Measurements from ENCODE around the gene CLIC3. TPM values are rescaled to one million over a fixed set of nuclear protein-coding genes. Genes with fewer than 3 reads are reported as not detected.

Gene CLIC3
- total RNA-seq, 2 donors from 2014 or later, result 0.43 to 0.65 TPM

DNA sequence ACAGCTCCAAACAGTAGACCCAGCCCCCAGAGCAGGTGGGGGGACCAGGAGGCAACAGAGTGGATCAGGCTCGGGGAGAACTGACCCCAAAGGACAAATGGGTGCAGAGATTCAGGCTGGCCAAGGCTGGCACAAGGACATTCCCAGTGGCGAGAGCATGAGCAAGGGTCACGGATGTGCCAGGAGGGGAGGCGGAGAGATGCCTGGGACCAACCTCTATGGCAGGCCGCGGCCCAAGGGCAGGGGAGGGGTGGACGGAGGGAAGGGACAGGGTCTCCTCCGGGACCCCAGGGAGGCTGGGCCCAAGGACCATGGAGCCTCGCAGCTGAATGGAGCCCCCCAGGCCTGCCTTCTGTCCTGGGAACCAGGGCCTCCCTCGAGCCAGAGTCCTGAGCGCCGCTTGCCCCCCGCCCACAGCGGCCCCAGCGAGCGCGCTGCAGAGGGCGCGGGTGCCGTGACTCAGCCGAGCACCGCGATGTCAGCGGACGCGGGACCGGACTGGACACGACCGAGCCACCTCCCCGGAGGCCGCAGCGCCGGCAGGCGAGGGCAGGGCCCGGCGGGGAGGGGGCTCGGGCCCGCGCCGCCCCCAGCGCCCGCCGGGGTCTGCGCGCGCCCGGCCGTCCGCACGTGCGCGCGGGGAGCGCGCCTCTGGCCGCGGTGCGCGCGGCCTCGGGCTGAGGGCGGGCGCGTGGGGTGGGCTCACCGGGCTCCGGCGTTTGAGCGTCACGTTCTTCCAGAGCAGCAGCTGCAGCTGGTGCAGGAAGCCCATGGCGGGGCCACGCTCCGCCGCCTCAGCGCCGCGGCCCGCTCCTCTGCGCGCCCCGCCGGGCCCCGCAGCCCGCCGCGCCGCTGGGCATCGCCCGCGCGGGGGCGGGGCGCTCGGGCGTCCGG, 31.2 kb upstream of the CLIC3 start, which contains the start of gene ABCA2:
TSS of gene ABCA2 (minus strand) at position 869 of the 894 bp plus-strand sequence. CDS start at position 772, 97 bp downstream.
- DNase-seq (peak in 1 of 2 donors; percentile 25), ATAC-seq (replicated peaks in 1 of 2) (no peak)
- H3K27ac Mint-ChIP-seq, result peak within 1 kb of the TSS; percentile 12
- H3K9me3 Mint-ChIP-seq, result no peaks in the 10 kb centered on the region
- H3K4me1 Mint-ChIP-seq (ENCODE audit: low read depth), result peaks cover 35% of the 10 kb centered on the region
- no peaks in the 10 kb centered on the region for H3K36me3 Mint-ChIP-seq (ENCODE audit: insufficient read depth in 2 of 2)
- no peaks in the 10 kb centered on the region for H3K27me3 Mint-ChIP-seq (ENCODE audit: low read depth)
- H3K4me3 Mint-ChIP-seq, result peak within 1 kb of the TSS; percentile 77 to 79

GRCh38 chr9:137026828-137027227, 30.5 kb upstream of the CLIC3 start:
- H3K36me3 Mint-ChIP-seq (ENCODE audit: insufficient read depth in 2 of 2), result no peaks in the 10 kb centered on the region
- peak overlapping the region; percentile 72 to 77 for H3K4me3 Mint-ChIP-seq
- H3K27ac Mint-ChIP-seq, result no peak overlapping the region
- DNase-seq (no peak), ATAC-seq (replicated peaks in 1 of 2) (no peak)
- no peaks in the 10 kb centered on the region for H3K27me3 Mint-ChIP-seq (ENCODE audit: low read depth)
- H3K9me3 Mint-ChIP-seq, result no peaks in the 10 kb centered on the region
- peaks cover 27% of the 10 kb centered on the region for H3K4me1 Mint-ChIP-seq (ENCODE audit: low read depth)

GRCh38 chr9:137026384-137026783, 30.0 kb upstream of the CLIC3 start:
- H3K9me3 Mint-ChIP-seq, result no peaks in the 10 kb centered on the region
- DNase-seq (no peak), ATAC-seq (replicated peaks in 1 of 2) (no peak)
- no peak overlapping the region for H3K4me3 Mint-ChIP-seq
- H3K27ac Mint-ChIP-seq, result no peak overlapping the region
- no peaks in the 10 kb centered on the region for H3K27me3 Mint-ChIP-seq (ENCODE audit: low read depth)
- peaks cover 24% of the 10 kb centered on the region for H3K4me1 Mint-ChIP-seq (ENCODE audit: low read depth)
- H3K36me3 Mint-ChIP-seq (ENCODE audit: insufficient read depth in 2 of 2), result no peaks in the 10 kb centered on the region

GRCh38 chr9:137025517-137025966, 29.2 kb upstream of the CLIC3 start:
- Mint-ChIP-seq H3K27me3 (ENCODE audit: low read depth) (no peaks in the 10 kb centered on the region), H3K27ac (no peak overlapping the region), H3K4me1 (ENCODE audit: low read depth) (peaks cover 18% of the 10 kb centered on the region), H3K36me3 (ENCODE audit: insufficient read depth in 2 of 2) (no peaks in the 10 kb centered on the region), H3K9me3 (no peaks in the 10 kb centered on the region), H3K4me3 (no peak overlapping the region)
- DNase-seq (no peak), ATAC-seq (replicated peaks in 1 of 2) (no peak)

- no peaks in the 10 kb centered on the region for H3K9me3 Mint-ChIP-seq
- no peak for ATAC-seq (replicated peaks in 1 of 2)
These were observed 27.2 kb upstream of the CLIC3 start for GRCh38 chr9:137023583-137023991.

GRCh38 chr9:137023157-137023556, 26.8 kb upstream of the CLIC3 start:
- ATAC-seq (replicated peaks in 1 of 2), result no peak
- Mint-ChIP-seq H3K4me3 (no peak overlapping the region), H3K36me3 (ENCODE audit: insufficient read depth in 2 of 2) (no peaks in the 10 kb centered on the region)

More at GRCh38 chr9:137023583-137023991, 27.2 kb upstream of the CLIC3 start:
- Mint-ChIP-seq H3K27me3 (ENCODE audit: low read depth) (no peaks in the 10 kb centered on the region), H3K4me3 (no peak overlapping the region), H3K36me3 (ENCODE audit: insufficient read depth in 2 of 2) (no peaks in the 10 kb centered on the region), H3K27ac (no peak overlapping the region), H3K4me1 (ENCODE audit: low read depth) (no peaks in the 10 kb centered on the region)
- no peak for DNase-seq

DNA sequence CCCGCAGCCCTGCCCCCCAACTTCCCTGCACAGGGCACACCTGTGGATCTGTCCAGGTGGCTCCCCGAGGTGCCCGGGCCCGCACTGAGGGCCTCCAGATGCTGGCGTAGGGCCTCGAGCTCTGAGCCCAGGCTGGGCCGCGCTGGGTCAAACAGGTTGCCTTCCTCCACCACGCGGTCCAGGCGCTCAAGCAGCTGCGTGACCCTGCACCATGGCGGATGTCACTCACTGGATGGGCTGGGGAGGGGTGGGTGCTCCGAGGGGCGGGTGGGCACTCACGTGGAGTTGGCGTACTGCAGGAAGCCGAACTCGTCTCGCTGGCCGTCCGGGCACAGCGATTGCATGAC, 26.3 kb upstream of the CLIC3 start:
- no peak overlapping the region for H3K27ac Mint-ChIP-seq
- H3K4me1 Mint-ChIP-seq (ENCODE audit: low read depth), result no peaks in the 10 kb centered on the region

More at GRCh38 chr9:137023157-137023556, 26.8 kb upstream of the CLIC3 start:
- Mint-ChIP-seq H3K9me3 (no peaks in the 10 kb centered on the region), H3K27ac (no peak overlapping the region), H3K27me3 (ENCODE audit: low read depth) (no peaks in the 10 kb centered on the region), H3K4me1 (ENCODE audit: low read depth) (no peaks in the 10 kb centered on the region)
- DNase-seq, result no peak

GRCh38 chr9:137021979-137022661, 25.8 kb upstream of the CLIC3 start:
- Mint-ChIP-seq H3K4me3 (no peak overlapping the region), H3K36me3 (ENCODE audit: insufficient read depth in 2 of 2) (no peaks in the 10 kb centered on the region), H3K27me3 (ENCODE audit: low read depth) (no peaks in the 10 kb centered on the region), H3K9me3 (no peaks in the 10 kb centered on the region), H3K4me1 (ENCODE audit: low read depth) (no peaks in the 10 kb centered on the region), H3K27ac (no peak overlapping the region)
- DNase-seq (peak; percentile 88), ATAC-seq (replicated peaks in 1 of 2) (peak; percentile 89 to 93)

More for the DNA sequence above, 26.3 kb upstream of the CLIC3 start:
- Mint-ChIP-seq H3K36me3 (ENCODE audit: insufficient read depth in 2 of 2) (no peaks in the 10 kb centered on the region), H3K27me3 (ENCODE audit: low read depth) (no peaks in the 10 kb centered on the region), H3K4me3 (no peak overlapping the region), H3K9me3 (no peaks in the 10 kb centered on the region)
- DNase-seq (no peak), ATAC-seq (replicated peaks in 1 of 2) (peak in 1 of 2 donors; percentile 1)

- ATAC-seq (replicated peaks in 1 of 2) (peak in 1 of 2 donors; percentile 10), DNase-seq (no peak)
- Mint-ChIP-seq H3K9me3 (no peaks in the 10 kb centered on the region), H3K4me1 (ENCODE audit: low read depth) (no peaks in the 10 kb centered on the region), H3K27me3 (ENCODE audit: low read depth) (no peaks in the 10 kb centered on the region), H3K27ac (no peak overlapping the region), H3K4me3 (no peak overlapping the region), H3K36me3 (ENCODE audit: insufficient read depth in 2 of 2) (no peaks in the 10 kb centered on the region)
These were observed 25.2 kb upstream of the CLIC3 start for GRCh38 chr9:137021568-137021978.

GRCh38 chr9:137020771-137021567, 24.6 kb upstream of the CLIC3 start:
- DNase-seq, result no peak
- no peak overlapping the region for H3K27ac Mint-ChIP-seq
- H3K27me3 Mint-ChIP-seq (ENCODE audit: low read depth), result no peaks in the 10 kb centered on the region
- H3K36me3 Mint-ChIP-seq (ENCODE audit: insufficient read depth in 2 of 2), result no peaks in the 10 kb centered on the region
- no peak overlapping the region for H3K4me3 Mint-ChIP-seq
- no peaks in the 10 kb centered on the region for H3K9me3 Mint-ChIP-seq
- ATAC-seq (replicated peaks in 1 of 2), result no peak
- H3K4me1 Mint-ChIP-seq (ENCODE audit: low read depth), result no peaks in the 10 kb centered on the region

DNA sequence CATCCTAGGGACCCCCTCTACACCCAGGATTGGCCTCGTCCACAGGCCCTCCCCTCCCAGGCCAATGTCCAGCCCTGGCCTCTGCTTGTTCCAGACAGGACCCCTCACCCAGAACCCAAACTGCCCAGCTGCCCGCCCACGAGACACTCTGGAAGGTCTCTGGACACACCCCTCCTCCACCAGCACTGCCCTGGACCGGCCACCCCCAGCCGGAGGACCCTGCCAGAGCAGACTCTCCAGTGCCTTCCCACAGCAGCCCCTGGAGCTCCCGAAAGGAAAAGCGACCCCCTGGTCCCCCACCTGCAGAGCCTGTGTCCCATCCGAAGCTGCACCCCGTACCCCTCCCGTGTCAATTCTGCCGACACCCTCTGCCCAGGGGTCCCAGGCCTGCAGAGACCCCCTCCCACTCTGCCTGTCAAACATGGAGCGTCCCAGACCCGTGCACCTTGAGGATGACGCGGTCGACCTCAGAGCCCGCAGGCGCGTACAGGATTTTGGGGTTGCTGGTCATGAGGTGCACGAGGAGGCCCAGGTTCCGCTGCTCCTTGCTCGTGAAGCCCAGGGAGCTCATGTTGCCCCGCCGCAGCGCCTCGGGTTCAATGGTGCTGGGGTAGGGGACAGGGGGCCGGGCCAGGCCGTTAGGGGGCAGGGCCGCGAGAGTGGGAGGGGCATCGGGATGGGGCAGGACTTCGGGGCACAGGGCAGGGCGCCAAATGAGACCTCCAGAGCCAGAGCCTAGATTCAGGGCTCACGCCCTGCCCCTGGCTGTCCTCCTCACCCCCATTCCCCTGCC, 23.7 kb upstream of the CLIC3 start:
- no peaks in the 10 kb centered on the region for H3K27me3 Mint-ChIP-seq (ENCODE audit: low read depth)
- no peaks in the 10 kb centered on the region for H3K4me1 Mint-ChIP-seq (ENCODE audit: low read depth)
- no peak overlapping the region for H3K4me3 Mint-ChIP-seq
- H3K27ac Mint-ChIP-seq, result no peak overlapping the region
- DNase-seq (no peak), ATAC-seq (replicated peaks in 1 of 2) (no peak)
- H3K9me3 Mint-ChIP-seq, result no peaks in the 10 kb centered on the region
- H3K36me3 Mint-ChIP-seq (ENCODE audit: insufficient read depth in 2 of 2), result no peaks in the 10 kb centered on the region

All from activated T-cell treated with anti-CD3 and anti-CD28 coated beads, Interleukin-2, amount 50 U/mL, for 72 hours (primary cell).